Hematopoietic multipotent progenitor cell treated with erythropoietin and hydrocortisone succinate and interleukin-3 and kit ligand, for 8 days (in vitro differentiated cells): ENCODE measurements around the gene WDR72.
A peak's percentile ranks its signal among the peaks of the same experiment; 100 is the strongest.
"Not testable (repeated sequence)": the region's sequence is repeated elsewhere in the genome, so short reads cannot be mapped to it uniquely, and the experiment has no call there.

Experiments used
- DNase-seq: peaks from one replicate; pipeline ENCODE4 v3.0.0-alpha.2; 2015

Gene WDR72

DNA sequence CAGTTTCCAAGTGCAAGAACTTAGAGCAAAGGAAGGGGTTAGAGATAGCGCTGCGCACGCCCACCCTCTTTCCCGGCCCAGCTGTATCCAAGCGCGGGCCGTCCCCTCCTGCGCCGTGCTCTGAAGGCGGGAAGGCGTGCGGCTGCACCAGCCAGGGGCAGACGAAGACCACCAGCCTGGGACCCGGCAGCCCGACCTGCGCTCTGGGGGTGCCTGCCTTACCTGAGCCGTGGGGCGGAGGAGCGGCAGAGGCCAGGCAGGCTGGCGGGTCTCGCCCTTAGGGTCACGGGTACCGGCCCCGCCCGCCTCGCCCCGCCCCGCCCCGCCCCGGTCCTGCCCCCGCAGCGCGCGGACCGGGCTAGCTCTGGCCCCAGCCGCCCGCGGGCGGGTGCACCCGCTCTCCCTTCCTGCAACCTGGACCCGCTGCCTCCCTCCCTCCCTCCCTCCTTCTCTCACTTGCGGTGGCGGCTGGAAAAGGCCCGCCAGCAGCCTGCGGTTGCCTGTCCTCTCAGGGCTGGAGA lies at the start of gene WDR72:
TSS of gene WDR72 (minus strand) at position 253 of the 521 bp plus-strand sequence. CDS start 26,514 bp downstream, outside the sequence.
- DNase-seq = no peak

DNA sequence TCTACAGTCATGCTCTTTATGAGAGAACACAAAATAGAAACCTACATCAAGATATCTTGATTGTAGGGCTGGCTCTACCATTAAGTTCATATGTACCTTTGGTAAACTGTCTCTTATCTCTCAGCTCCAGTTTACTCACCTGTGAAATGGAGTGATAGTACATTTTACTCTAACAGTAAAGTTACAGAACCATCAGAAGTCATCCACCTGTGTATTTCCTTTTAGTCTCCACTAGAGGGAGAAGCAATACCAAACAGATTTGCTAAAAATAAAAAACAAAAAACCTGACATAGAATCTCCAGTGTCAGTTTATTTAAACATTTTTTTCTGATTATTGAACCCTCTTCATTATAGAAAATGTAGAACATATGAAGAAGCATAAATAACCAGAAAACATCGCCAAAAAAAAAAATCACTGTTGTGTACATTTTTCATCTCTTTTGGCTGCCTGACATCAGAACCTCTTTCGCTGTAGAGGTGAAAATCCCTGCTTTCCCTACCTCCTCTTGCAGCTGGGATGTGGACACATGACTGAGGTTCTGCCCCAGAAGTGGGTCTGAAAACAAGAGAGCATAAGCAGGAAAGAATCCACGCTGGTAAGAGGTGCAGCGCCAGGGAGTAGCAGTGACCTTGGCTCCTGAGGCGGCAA lies 48.7 kb upstream of the WDR72 start:
- peak; percentile 3 for DNase-seq

- DNase-seq = no peak
These were observed 48.0 kb upstream of the WDR72 start for GRCh38 chr15:53807501-53807900.

- DNase-seq = no peak
These were observed 43.2 kb upstream of the WDR72 start for GRCh38 chr15:53802672-53803071.

- no peak for DNase-seq
These were observed 32.1 kb upstream of the WDR72 start for GRCh38 chr15:53791581-53791980.

GRCh38 chr15:53789654-53790375 lies 30.4 kb upstream of the WDR72 start:
- no peak for DNase-seq

- no peak for DNase-seq
These were observed 26.9 kb upstream of the WDR72 start for GRCh38 chr15:53786401-53786800.

- DNase-seq = not testable (repeated sequence)
These were observed 25.8 kb upstream of the WDR72 start for GRCh38 chr15:53785241-53785640.

GRCh38 chr15:53762916-53763315 lies 3.5 kb upstream of the WDR72 start:
- DNase-seq = no peak

DNA sequence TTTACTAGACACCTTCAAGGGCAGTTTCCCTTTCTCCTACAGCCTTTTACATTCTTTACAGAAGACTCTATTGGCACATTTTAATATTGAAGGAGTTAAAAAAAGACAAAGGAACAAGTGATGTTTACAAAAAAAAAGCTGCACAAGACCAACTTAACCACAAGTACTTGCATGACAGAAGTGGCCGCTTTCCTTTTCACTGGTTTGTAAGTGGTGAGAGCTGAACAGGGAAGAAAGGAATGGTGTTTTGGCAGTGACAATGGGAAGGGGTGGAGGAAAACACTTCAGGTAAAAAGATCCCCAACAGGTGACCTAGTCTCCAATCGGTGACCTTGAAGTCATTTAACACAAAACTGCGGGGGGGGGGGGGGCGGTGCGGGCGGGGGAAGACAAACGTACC lies 1.1 kb downstream of the WDR72 start:
- no peak for DNase-seq

DNA sequence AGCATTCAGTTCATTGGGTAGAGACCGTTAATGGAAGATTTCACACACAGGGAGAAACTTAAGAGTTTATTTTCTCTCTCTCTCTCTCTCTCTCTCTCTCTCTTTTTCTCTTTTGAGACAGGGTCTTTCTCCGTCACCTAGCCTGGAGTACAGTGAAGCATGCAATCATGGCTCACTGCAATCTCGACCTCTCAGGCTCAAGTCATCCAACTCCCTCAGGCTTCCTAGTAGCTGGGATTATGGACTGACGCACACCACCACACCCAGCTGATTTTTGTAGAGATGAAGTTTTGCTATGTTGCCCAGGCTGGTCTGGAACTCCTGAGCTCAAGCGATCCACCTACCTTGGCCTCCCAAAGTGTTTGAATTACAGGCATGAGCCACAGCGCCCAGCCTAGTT lies 1.6 kb downstream of the WDR72 start:
- no peak for DNase-seq

DNA sequence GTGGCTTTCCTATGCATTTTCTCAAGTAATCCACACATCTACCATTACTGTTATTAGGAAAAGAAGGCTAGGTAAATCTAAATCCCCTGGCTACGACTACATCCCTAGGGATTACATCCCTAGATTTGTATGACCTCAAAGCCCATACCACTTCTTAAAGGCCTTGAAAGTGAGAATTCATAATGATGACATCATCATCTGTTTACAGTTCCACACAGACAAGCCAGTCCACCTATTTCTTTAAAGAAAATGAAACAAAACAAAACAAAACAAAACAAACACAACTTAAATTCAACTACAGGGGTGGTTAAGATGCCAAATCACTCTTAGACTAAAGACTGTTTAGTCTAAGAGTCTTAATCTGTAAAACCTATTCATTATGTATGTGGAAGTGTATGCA lies 5.7 kb downstream of the WDR72 start:
- DNase-seq = no peak

DNA sequence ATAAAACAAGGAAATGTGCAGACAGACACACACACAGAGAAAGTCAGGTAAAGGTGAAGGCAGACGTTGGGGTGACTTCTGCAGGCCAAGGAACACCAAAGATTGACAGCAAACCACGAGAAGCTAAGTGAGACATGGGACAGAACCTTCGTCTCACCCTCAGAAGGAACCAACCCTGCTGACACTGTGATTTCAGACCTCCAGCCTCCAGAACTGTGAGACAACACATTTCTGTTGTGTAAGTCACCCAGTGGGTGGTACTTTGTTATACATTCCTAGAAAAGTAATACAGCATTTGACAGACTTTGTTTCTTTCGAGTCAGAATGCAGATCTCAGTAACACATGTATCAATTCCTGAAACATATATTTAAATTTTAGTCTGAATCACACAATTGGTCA lies 7.1 kb downstream of the WDR72 start:
- no peak for DNase-seq

DNA sequence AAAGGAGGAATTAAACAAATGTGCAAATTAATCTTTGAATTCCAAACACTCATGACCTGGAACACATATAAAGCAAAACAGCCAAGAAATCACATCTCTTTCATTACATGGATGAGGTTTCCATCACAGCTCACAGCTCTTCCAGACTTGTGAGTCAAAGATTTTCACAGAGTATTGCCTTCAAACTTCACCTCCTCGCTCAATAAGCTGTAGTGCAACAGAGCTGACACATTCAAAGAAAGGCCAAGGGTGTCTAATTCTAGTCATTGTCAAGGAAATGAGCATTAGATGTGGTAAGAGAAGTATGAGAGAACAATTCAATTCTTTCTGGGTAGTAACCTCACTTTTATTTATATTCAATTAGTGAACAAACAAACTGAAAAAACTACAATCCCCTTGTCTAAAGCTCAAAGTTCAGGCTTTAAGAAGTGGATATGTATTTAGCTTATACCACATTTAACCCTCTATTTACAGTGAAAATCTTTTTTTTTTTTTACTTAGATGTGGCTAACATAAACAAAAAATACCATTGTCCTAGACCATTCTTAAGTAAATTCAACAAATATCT lies 11.9 kb downstream of the WDR72 start:
- no peak for DNase-seq

DNA sequence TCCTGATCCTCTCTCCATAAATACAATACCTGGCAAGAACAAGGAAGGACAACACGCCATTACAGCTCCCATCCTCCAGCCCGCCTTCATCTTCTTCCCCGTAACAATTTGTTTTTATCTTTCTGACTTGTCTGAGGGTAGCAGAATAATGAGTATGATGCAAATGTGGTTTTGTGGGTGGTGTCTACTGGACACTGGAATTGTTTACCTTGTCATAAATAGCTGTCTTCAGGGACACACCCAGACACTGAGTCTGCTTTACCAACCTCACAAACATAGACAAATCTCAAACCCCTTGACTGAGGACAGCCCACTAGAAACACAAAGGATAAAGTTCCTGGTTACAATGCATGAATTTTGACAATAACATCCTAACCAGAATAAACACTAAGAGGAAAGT lies 13.4 kb downstream of the WDR72 start:
- no peak for DNase-seq

DNA sequence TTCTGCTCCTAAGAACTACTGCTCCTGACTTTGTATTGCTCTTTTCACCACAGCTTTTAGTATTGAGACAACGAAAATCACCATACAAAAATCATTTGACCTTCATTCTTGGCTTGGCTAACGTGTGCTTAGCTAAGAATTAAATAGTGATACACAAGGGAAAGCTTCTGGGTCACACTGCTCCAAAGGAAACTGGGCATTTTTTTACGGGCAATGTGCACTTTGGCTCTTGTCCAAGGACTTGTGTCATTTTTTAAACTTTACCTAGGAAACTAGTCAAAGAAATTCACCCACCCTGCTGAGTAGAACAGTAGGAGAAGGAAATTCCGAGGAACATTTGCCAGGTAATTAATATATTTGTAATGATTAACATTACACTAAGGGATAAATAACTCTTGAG lies 19.8 kb downstream of the WDR72 start:
- DNase-seq = no peak

- no peak for DNase-seq
These were observed 20.3 kb downstream of the WDR72 start for GRCh38 chr15:53739187-53739586.

- no peak for DNase-seq
These were observed 38.0 kb downstream of the WDR72 start for GRCh38 chr15:53721334-53722087.

DNA sequence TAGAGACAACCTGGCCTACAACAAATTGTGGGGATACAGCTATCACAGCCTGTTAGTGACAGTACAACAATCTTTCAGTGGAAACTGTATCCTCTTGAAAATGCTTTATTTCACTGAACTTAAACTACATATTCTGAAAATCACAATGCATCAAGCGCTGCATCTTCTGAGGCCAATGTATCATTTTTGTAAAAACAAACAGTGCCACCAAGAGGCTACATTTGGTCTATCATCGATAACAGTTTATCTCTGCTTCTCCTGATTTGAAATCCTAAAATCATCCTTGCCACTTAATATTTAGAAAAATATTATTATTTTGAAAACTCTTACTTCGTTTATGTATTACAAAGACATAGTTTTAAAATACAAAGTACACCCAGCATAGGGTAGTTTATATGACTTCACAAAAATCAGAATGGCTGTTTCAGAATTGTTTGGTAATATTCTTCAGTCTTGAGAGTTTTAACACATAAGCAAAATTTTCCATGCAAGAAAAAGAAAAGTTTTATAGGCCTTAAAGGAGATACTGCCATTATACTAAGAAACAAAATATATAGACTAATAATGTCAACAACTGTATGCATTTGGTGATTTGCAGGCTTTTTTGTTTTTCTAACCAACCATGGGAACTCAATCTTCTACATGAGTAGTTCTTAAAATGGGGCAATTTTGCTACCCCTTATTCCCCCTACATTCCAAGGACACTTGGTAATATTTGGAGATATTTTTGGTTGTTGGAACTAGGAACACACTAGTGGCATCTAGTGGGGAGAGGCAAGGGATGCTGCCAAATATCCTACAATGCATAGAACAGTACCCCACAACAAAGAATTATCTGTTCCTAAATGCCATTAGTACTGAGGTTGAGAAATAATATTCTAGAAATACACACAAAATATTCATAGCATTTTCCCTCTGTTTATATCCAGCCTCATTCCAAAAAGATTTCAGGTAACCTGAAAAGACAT lies 42.3 kb downstream of the WDR72 start:
- DNase-seq = peak; percentile 14

DNA sequence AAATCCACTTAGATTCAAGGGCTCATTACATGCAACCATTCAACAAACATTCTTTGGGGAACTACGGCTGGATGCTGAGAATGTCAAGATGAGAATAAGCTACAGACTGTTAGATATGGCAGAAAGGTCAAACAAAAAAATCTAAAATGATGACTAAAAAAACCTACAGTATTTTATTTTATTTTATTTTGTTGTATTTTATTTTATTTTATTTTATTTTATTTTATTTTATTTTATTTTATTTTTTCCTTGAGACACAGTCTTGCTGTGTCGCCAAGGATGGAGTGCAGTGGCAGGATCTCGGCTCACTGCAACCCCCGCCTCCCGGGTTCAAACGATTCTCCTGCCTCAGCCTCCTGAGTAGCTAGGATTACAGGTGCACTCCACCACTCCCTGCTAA lies 46.2 kb downstream of the WDR72 start:
- no peak for DNase-seq

GRCh38 chr15:53710906-53711305 lies 48.6 kb downstream of the WDR72 start:
- DNase-seq = no peak

GRCh38 chr15:53709821-53710220 lies 49.6 kb downstream of the WDR72 start:
- DNase-seq = no peak
